ENCODE measurements around the gene ANKDD1A. TPM values are rescaled to one million over a fixed set of nuclear protein-coding genes. Genes with fewer than 3 reads are reported as not detected.
A peak's percentile ranks its signal among the peaks of the same experiment; 100 is the strongest.

Gene ANKDD1A
- total RNA-seq, 1 experiment from 2014 or later, result 2.1 TPM

- DNase-seq (ENCODE audit: low read depth), result peak; percentile 71
Observed at GRCh38 chr15:64895285-64896065, 16.2 kb upstream of the ANKDD1A start.

- no peak for DNase-seq (ENCODE audit: low read depth)
Observed at GRCh38 chr15:64896371-64897069, 15.2 kb upstream of the ANKDD1A start.

- DNase-seq (ENCODE audit: low read depth), result peak; percentile 83
Observed at GRCh38 chr15:64897345-64897985, 14.2 kb upstream of the ANKDD1A start.

- no peak for DNase-seq (ENCODE audit: low read depth)
Observed at GRCh38 chr15:64898406-64898805, 13.3 kb upstream of the ANKDD1A start.

GRCh38 chr15:64901141-64901540 is 10.6 kb upstream of the ANKDD1A start:
- DNase-seq (ENCODE audit: low read depth), result no peak

- DNase-seq (ENCODE audit: low read depth), result no peak
Observed at GRCh38 chr15:64901914-64902313, 9.8 kb upstream of the ANKDD1A start.

GRCh38 chr15:64902863-64903262 is 8.8 kb upstream of the ANKDD1A start:
- DNase-seq (ENCODE audit: low read depth), result no peak

- DNase-seq (ENCODE audit: low read depth), result no peak
Observed at GRCh38 chr15:64903326-64903950, 8.3 kb upstream of the ANKDD1A start.

- DNase-seq (ENCODE audit: low read depth), result no peak
Observed at GRCh38 chr15:64904189-64904588, 7.5 kb upstream of the ANKDD1A start.

- peak; percentile 63 for DNase-seq (ENCODE audit: low read depth)
Observed at GRCh38 chr15:64905119-64905831, 6.4 kb upstream of the ANKDD1A start.

GRCh38 chr15:64905941-64906340 is 5.8 kb upstream of the ANKDD1A start:
- no peak for DNase-seq (ENCODE audit: low read depth)

GRCh38 chr15:64906402-64906801 is 5.3 kb upstream of the ANKDD1A start:
- DNase-seq (ENCODE audit: low read depth), result no peak

GRCh38 chr15:64907991-64908390 is 3.7 kb upstream of the ANKDD1A start:
- no peak for DNase-seq (ENCODE audit: low read depth)

- DNase-seq (ENCODE audit: low read depth), result peak; percentile 60
Observed at GRCh38 chr15:64909546-64909945, 2.2 kb upstream of the ANKDD1A start.

GRCh38 chr15:64912379-64913325 is 950 bp downstream of the ANKDD1A start:
- DNase-seq (ENCODE audit: low read depth), result no peak

- DNase-seq (ENCODE audit: low read depth), result no peak
Observed at GRCh38 chr15:64915518-64916227, 4.0 kb downstream of the ANKDD1A start.

GRCh38 chr15:64916365-64916764 is 4.7 kb downstream of the ANKDD1A start:
- DNase-seq (ENCODE audit: low read depth), result no peak

- no peak for DNase-seq (ENCODE audit: low read depth)
Observed at GRCh38 chr15:64917211-64917610, 5.5 kb downstream of the ANKDD1A start.

GRCh38 chr15:64919721-64920120 is 8.0 kb downstream of the ANKDD1A start:
- DNase-seq (ENCODE audit: low read depth), result no peak

GRCh38 chr15:64921711-64922110 is 10.0 kb downstream of the ANKDD1A start:
- no peak for DNase-seq (ENCODE audit: low read depth)

Measured in M059J (cell line).